ENCODE measurements around the gene LEAP2. TPM values are rescaled to one million over a fixed set of nuclear protein-coding genes. Genes with fewer than 3 reads are reported as not detected.

Gene LEAP2
- total RNA-seq, 1 donor from 2014 or later, result 0.25 TPM

DNA sequence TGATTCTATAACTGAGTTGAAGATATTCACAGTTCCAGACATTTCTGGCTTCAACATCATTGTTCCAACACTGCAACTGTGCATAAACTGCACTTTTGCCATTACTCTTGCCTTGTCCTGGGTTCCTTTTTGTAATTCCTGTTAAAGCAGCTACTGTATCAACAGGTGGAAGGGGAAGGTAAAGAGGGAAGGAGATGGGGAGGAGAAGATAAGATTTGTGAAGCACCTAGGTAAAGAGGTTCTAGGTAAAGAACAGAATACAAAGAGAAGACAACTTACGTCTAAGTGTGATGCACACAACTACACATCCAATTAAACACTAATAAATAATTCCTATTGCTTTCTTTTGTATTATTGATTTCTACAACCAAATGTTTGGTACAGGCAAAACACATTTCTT lies 36.2 kb downstream of the LEAP2 start:
- H3K4me3 ChIP-seq (ENCODE audit: low read depth, low read length), result no peak overlapping the region
- TF ChIP-seq, protein P1, sequence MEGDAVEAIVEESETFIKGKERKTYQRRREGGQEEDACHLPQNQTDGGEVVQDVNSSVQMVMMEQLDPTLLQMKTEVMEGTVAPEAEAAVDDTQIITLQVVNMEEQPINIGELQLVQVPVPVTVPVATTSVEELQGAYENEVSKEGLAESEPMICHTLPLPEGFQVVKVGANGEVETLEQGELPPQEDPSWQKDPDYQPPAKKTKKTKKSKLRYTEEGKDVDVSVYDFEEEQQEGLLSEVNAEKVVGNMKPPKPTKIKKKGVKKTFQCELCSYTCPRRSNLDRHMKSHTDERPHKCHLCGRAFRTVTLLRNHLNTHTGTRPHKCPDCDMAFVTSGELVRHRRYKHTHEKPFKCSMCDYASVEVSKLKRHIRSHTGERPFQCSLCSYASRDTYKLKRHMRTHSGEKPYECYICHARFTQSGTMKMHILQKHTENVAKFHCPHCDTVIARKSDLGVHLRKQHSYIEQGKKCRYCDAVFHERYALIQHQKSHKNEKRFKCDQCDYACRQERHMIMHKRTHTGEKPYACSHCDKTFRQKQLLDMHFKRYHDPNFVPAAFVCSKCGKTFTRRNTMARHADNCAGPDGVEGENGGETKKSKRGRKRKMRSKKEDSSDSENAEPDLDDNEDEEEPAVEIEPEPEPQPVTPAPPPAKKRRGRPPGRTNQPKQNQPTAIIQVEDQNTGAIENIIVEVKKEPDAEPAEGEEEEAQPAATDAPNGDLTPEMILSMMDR (IDR thresholded peaks at IDR 0.05; ENCODE audit: insufficient read depth, low read length, poor library complexity, severe bottlenecking), result no peak
- H3K27me3 ChIP-seq (ENCODE audit: control insufficient read depth, insufficient read depth, low read length), result no peaks in the 10 kb centered on the region
- no peaks in the 10 kb centered on the region for H3K36me3 ChIP-seq (ENCODE audit: control insufficient read depth, insufficient read depth, low read length)
- DNase-seq (ENCODE audit: low read depth), result no peak

DNA sequence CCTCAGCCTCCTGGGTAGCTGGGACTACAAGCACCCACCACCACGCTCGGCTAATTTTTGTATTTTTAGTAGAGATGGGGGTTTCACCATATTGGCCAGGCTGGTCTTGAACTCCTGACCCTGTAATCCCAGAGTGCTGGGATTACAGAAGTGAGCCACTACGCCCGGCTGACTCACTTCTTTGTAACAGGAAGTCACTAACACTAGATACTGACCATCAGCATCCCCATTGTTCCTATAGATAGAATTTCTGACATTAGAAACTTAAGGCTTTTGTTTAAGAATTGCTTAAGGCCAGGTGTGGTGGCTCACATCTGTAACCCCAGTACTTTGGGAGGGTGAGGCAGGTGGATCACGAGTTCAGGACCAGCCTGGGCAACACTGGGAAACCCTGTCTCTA lies 42.2 kb downstream of the LEAP2 start:
- no peak for DNase-seq (ENCODE audit: low read depth)
- Histone ChIP-seq H3K27me3 (ENCODE audit: control insufficient read depth, insufficient read depth, low read length) (no peaks in the 10 kb centered on the region), H3K4me3 (ENCODE audit: low read depth, low read length) (no peak overlapping the region), H3K36me3 (ENCODE audit: control insufficient read depth, insufficient read depth, low read length) (no peaks in the 10 kb centered on the region)
- TF ChIP-seq, protein P1 (IDR thresholded peaks at IDR 0.05; ENCODE audit: insufficient read depth, low read length, poor library complexity, severe bottlenecking), result no peak

DNA sequence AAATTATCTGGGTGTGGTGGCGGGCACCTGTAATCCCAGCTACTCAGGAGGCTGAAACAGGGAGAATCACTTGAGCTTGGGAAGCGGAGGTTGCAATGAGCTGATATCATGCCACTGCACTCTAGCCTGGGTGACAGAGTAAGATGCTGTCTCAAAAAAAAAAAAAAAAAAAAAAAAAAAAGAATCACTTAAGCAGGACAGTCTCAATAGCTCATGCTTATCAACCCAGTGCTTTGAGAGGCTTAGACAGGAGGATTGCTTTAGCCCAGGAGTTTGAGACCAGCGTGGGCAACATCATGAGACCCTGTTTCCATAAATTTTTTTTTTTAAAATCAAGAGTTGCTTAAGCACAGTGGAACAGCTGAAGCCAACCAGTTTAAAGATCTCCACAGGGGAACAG lies 42.6 kb downstream of the LEAP2 start:
- DNase-seq (ENCODE audit: low read depth), result no peak
- TF ChIP-seq, protein P1 (IDR thresholded peaks at IDR 0.05; ENCODE audit: insufficient read depth, low read length, poor library complexity, severe bottlenecking), result no peak
- no peaks in the 10 kb centered on the region for H3K36me3 ChIP-seq (ENCODE audit: control insufficient read depth, insufficient read depth, low read length)
- no peak overlapping the region for H3K4me3 ChIP-seq (ENCODE audit: low read depth, low read length)
- no peaks in the 10 kb centered on the region for H3K27me3 ChIP-seq (ENCODE audit: control insufficient read depth, insufficient read depth, low read length)

Other genes starting within 250 kb of the LEAP2 start
- not detected in 2 replicates for gene IL13, start 215.5 kb upstream of the LEAP2 start, total RNA-seq
- gene IL4, start 199.7 kb upstream of the LEAP2 start, total RNA-seq, result not detected in 2 replicates
- gene KIF3A, start 136.1 kb upstream of the LEAP2 start, total RNA-seq, result 10.6 and 10.7 TPM in 2 replicates
- 0.42 and 1.6 TPM in 2 replicates for gene CCNI2, start 126.2 kb upstream of the LEAP2 start, total RNA-seq
- 68.6 and 88.7 TPM in 2 replicates for gene SEPTIN8, start 96.4 kb upstream of the LEAP2 start, total RNA-seq
- 0.21 and 0.89 TPM in 2 replicates for gene SOWAHA, start 60.4 kb upstream of the LEAP2 start, total RNA-seq
- gene SHROOM1, start 43.0 kb upstream of the LEAP2 start, total RNA-seq, result 6.7 and 9.8 TPM in 2 replicates
- gene GDF9, start 7.2 kb upstream of the LEAP2 start, total RNA-seq, result 0.88 and 0.89 TPM in 2 replicates
- gene UQCRQ, start 7.0 kb upstream of the LEAP2 start, total RNA-seq, result 154 and 197 TPM in 2 replicates
- 69.0 and 76.7 TPM in 2 replicates for gene AFF4, start 90.0 kb downstream of the LEAP2 start, total RNA-seq
- 10.2 and 19.8 TPM in 2 replicates for gene ZCCHC10, start 152.9 kb downstream of the LEAP2 start, total RNA-seq
- gene HSPA4, start 178.3 kb downstream of the LEAP2 start, total RNA-seq, result 79.6 and 95.9 TPM in 2 replicates